ENCODE data around the gene TOR4A.

DNA sequence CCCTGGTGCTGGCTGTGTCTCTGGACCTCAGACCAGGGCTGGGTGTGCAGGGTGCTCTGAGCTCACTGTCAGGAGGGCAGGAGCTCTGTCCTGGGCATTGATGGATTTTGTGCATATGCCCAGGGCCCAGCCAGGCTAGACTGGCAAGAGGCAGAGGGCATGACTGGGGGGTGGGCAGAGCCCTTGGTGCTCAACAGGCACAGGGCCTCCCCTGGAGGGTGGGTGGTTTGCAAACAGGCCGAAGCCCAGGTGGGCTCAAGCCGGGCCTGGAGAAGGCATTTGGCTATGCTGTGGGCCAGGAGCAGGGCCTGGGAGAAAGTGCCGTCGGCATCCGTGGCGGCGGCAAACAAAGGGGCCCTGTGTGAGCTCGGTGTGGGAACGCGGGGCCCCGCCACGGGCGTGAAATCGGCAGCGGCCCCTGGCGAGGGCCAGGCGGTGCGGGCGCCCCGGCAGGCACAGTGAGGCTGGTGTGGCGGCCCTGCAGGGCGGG lies 26.4 kb downstream of the TOR4A start:
- TF ChIP-seq NR2C2 (CRISPR knock-in tag; IDR thresholded peaks at IDR 0.05), result no peak
- TF ChIP-seq NR2C2 (tag; IDR thresholded peaks at IDR 0.05), result no peak
- TF ChIP-seq ZBED1 (IDR thresholded peaks at IDR 0.05), result no peak
- no peak for TF ChIP-seq JUN (IDR thresholded peaks at IDR 0.05; ENCODE audit: borderline replicate concordance, low read depth, low read length)
- TF ChIP-seq JUN (CRISPR knock-in tag; IDR thresholded peaks at IDR 0.05; ENCODE audit: borderline replicate concordance), result no peak
- TF ChIP-seq NFYB (IDR thresholded peaks at IDR 0.05; ENCODE audit: extremely low read depth, insufficient read length), result no peak
- TF ChIP-seq TAF1 (IDR thresholded peaks at IDR 0.05; ENCODE audit: control insufficient read depth, extremely low read depth, insufficient read depth, low read length, severe bottlenecking), result no peak
- no peak for TF ChIP-seq EGR1 (conservative IDR thresholded peaks at IDR 0.05)
- no peak for TF ChIP-seq CREM (IDR thresholded peaks at IDR 0.05; ENCODE audit: low read depth)
- no peak for TF ChIP-seq ETV5 (CRISPR knock-in tag; IDR thresholded peaks at IDR 0.05; ENCODE audit: low read depth)
